CD14-positive monocyte (primary cell): Measurements from ENCODE around the gene CDSN. TPM values are rescaled to one million over a fixed set of nuclear protein-coding genes. Genes with fewer than 3 reads are reported as not detected.
A peak's percentile ranks its signal among the peaks of the same experiment; 100 is the strongest.

Experiments used
- DNase-seq, 3 donors: peaks; one replicate each; pipeline ENCODE4 v3.0.0-alpha.2; 2011 to 2022
- H2AFZ ChIP-seq: 2 replicates; pipeline ENCODE4 v1.6.0; 2012; ENCODE audit warnings: mild to moderate bottlenecking, low read depth, low read length, inconsistent platforms; ENCODE audit not compliant: insufficient read depth, poor library complexity, severe bottlenecking
- H3K27ac ChIP-seq, 2 donors: 1 replicate in 1 of 2; 2 replicates in 1 of 2; pipeline ENCODE4 v1.5.1; 2012 to 2013; ENCODE audit warnings: low read length in 2 of 2, control low read depth in 1 of 2, inconsistent platforms in 1 of 2, low read depth in 1 of 2, mild to moderate bottlenecking in 1 of 2
- H3K27me3 ChIP-seq, 2 donors: one replicate each; pipeline versions ENCODE4 v1.6.0 to v1.6.1; 2011 to 2013; ENCODE audit warnings: low read length in 2 of 2; ENCODE audit not compliant: control insufficient read depth in 2 of 2, insufficient read depth in 2 of 2
- H3K36me3 ChIP-seq, 2 donors: replicated peaks in 1 of 2; 1 replicate in 1 of 2; 2 replicates in 1 of 2; pipeline versions ENCODE4 v1.5.1 to v1.6.1; 2012 to 2013; ENCODE audit warnings: low read length in 2 of 2, control low read depth in 1 of 2, inconsistent platforms in 1 of 2, mild to moderate bottlenecking in 1 of 2; ENCODE audit not compliant: insufficient read depth in 2 of 2, control insufficient read depth in 1 of 2
- H3K4me1 ChIP-seq, 2 donors: 1 replicate in 1 of 2; 2 replicates in 1 of 2; pipeline versions ENCODE4 v1.5.1 to v1.6.1; 2012 to 2013; ENCODE audit warnings: low read length in 2 of 2, control low read depth in 1 of 2, inconsistent platforms in 1 of 2, mild to moderate bottlenecking in 1 of 2, moderate library complexity in 1 of 2; ENCODE audit not compliant: insufficient read depth in 2 of 2, control insufficient read depth in 1 of 2
- H3K4me2 ChIP-seq: replicated peaks from 2 replicates; pipeline ENCODE3; 2012; ENCODE audit warnings: low read length, moderate library complexity, mild to moderate bottlenecking; ENCODE audit not compliant: poor library complexity, severe bottlenecking; ENCODE audit errors: extremely low read depth
- H3K4me3 ChIP-seq, 3 experiments: fragments of 200-600 bp in 1 of 3; sonication (generic) in 1 of 3; replicated peaks in 1 of 3; 1 replicate in 2 of 3; 2 replicates in 1 of 3; pipeline ENCODE4 v1.5.1; 2011 to 2013; ENCODE audit warnings: low read length in 3 of 3, mild to moderate bottlenecking in 3 of 3, control low read depth in 2 of 3, low read depth in 2 of 3, inconsistent platforms in 1 of 3, moderate library complexity in 1 of 3
- H3K79me2 ChIP-seq: 2 replicates; pipeline ENCODE4 v1.6.0; 2012; ENCODE audit warnings: mild to moderate bottlenecking, control low read depth, inconsistent platforms, low read length, moderate library complexity; ENCODE audit not compliant: insufficient read depth
- H3K9ac ChIP-seq: 2 replicates; pipeline ENCODE4 v1.6.0; 2017; ENCODE audit warnings: low read length, mild to moderate bottlenecking; ENCODE audit not compliant: insufficient read depth, poor library complexity, severe bottlenecking
- H3K9me3 ChIP-seq, 2 donors: replicated peaks in 1 of 2; 1 replicate in 1 of 2; 2 replicates in 1 of 2; pipeline versions ENCODE4 v1.5.1 to v1.6.1; 2012 to 2013; ENCODE audit warnings: low read length in 2 of 2, control low read depth in 1 of 2; ENCODE audit not compliant: control insufficient read depth in 1 of 2, insufficient read depth in 1 of 2
- H4K20me1 ChIP-seq: 2 replicates; pipeline ENCODE4 v1.6.0; 2012; ENCODE audit warnings: mild to moderate bottlenecking, low read length, control low read depth, moderate library complexity; ENCODE audit not compliant: insufficient read depth
- H3K27ac Mint-ChIP-seq, 7 donors: one replicate each; pipeline ENCODE4 v1.8.0; 2020; ENCODE audit warnings: mild to moderate bottlenecking in 7 of 7, mixed read lengths in 7 of 7, moderate library complexity in 6 of 7, inconsistent platforms in 2 of 7
- H3K27me3 Mint-ChIP-seq, 3 donors: one replicate each; pipeline ENCODE4 v1.8.0; 2021 to 2022; ENCODE audit warnings: low read depth in 3 of 3, mild to moderate bottlenecking in 3 of 3, mixed read lengths in 3 of 3, moderate library complexity in 3 of 3, inconsistent platforms in 1 of 3
- H3K36me3 Mint-ChIP-seq, 2 donors: one replicate each; pipeline ENCODE4 v1.8.0; 2020; ENCODE audit warnings: mixed read lengths in 2 of 2, inconsistent platforms in 1 of 2, mild to moderate bottlenecking in 1 of 2
- H3K4me1 Mint-ChIP-seq: one replicate; pipeline ENCODE4 v1.8.0; 2020; ENCODE audit warnings: mild to moderate bottlenecking, mixed read lengths
- H3K4me3 Mint-ChIP-seq, 2 donors: one replicate each; pipeline ENCODE4 v1.8.0; 2020; ENCODE audit warnings: mild to moderate bottlenecking in 2 of 2, mixed read lengths in 2 of 2, moderate library complexity in 1 of 2
- H3K9me3 Mint-ChIP-seq, 7 donors: one replicate each; pipeline ENCODE4 v1.8.0; 2020 to 2022; ENCODE audit warnings: mixed read lengths in 7 of 7, mild to moderate bottlenecking in 6 of 7, moderate library complexity in 6 of 7, inconsistent platforms in 2 of 7
- CTCF ChIP-seq: fragments of 200-600 bp; IDR thresholded peaks from one replicate; pipeline ENCODE4 v1.8.0; 2022; ENCODE audit warnings: antibody characterized with exemption, mild to moderate bottlenecking
- WGBS: methylation state at CpG from one replicate; pipeline ENCODE4 v1.1.5; 2013; ENCODE audit warnings: missing lambda C conversion rate; ENCODE audit not compliant: insufficient coverage; 5-methylcytosine and 5-hydroxymethylcytosine counted together
- intact Hi-C, 2 donors: fragments of 100-400 bp; cut with micrococcal nuclease; formaldehyde crosslinking; loops; one replicate each; pipeline versions ENCODE4 v1.15.0 to v1.15.1; 2023
- polyA plus RNA-seq, 3 donors: library from polyadenylated mRNA; depleted of rRNA in 1 of 3; unstranded in 2 of 3; stranded (reverse) in 1 of 3; fragments of 300-500 nt in 2 of 3; fragments of >200 nt in 1 of 3; fragmentation: Illumina TruSeq in 2 of 3; gene quantifications; 1 replicate in 2 of 3; 2 replicates in 1 of 3; pipeline ENCODE4 v1.2.3, GENCODE V29; 2012 to 2021

Gene CDSN
- polyA plus RNA-seq, 3 donors, result not detected

- Histone ChIP-seq H2AFZ (no peak overlapping the region), H3K9ac (no peak overlapping the region), H3K79me2 (no peaks in the 10 kb centered on the region), H3K27me3 (peaks cover 0 to 3% of the 10 kb centered on the region in 2 donors), H3K4me2 (no peak overlapping the region), H3K36me3 (peaks cover 15 to 30% of the 10 kb centered on the region in 2 donors), H3K27ac (no peak overlapping the region), H3K9me3 (no peaks in the 10 kb centered on the region), H3K4me3 (no peak overlapping the region), H4K20me1 (no peaks in the 10 kb centered on the region), H3K4me1 (peaks cover 0 to 6% of the 10 kb centered on the region in 2 donors)
- H3K36me3 Mint-ChIP-seq, result peaks cover 22 to 25% of the 10 kb centered on the region in 2 donors
- H3K4me1 Mint-ChIP-seq, result peaks cover 6% of the 10 kb centered on the region
- peak overlapping the region in 1 of 7 donors; percentile 6 for H3K27ac Mint-ChIP-seq
- WGBS, result 94% methylated on average over 2 of the region's 2 CpGs
- no peak for TF ChIP-seq CTCF
- no peak for DNase-seq
- H3K9me3 Mint-ChIP-seq, result no peaks in the 10 kb centered on the region
- peaks cover 0 to 13% (median 2%) of the 10 kb centered on the region in 3 donors for H3K27me3 Mint-ChIP-seq
- H3K4me3 Mint-ChIP-seq, result no peak overlapping the region
- intact Hi-C loops, result no loop called here
Measured at GRCh38 chr6:31142361-31142761, 22.1 kb upstream of the CDSN start.

GRCh38 chr6:31140643-31141042 lies 20.4 kb upstream of the CDSN start:
- 91% methylated on average over 13 of the region's 15 CpGs for WGBS
- Histone ChIP-seq H3K4me2 (no peak overlapping the region), H3K79me2 (no peaks in the 10 kb centered on the region), H3K4me3 (no peak overlapping the region), H3K36me3 (peaks cover 15 to 30% of the 10 kb centered on the region in 2 donors), H3K27ac (no peak overlapping the region), H3K9ac (no peak overlapping the region), H2AFZ (no peak overlapping the region), H3K9me3 (no peaks in the 10 kb centered on the region), H3K27me3 (peaks cover 0 to 3% of the 10 kb centered on the region in 2 donors), H3K4me1 (peaks cover 0 to 6% of the 10 kb centered on the region in 2 donors), H4K20me1 (no peaks in the 10 kb centered on the region)
- Mint-ChIP-seq H3K4me3 (no peak overlapping the region), H3K27me3 (peaks cover 0 to 13% (median 2%) of the 10 kb centered on the region in 3 donors), H3K4me1 (peaks cover 6% of the 10 kb centered on the region), H3K9me3 (peaks cover 0 to 3% (median 0%) of the 10 kb centered on the region in 7 donors), H3K36me3 (peaks cover 14 to 18% of the 10 kb centered on the region in 2 donors), H3K27ac (no peak overlapping the region)
- intact Hi-C loops, result no loop called here
- no peak for TF ChIP-seq CTCF
- no peak for DNase-seq
